Measurements from ENCODE around the gene EEFSEC. TPM values are rescaled to one million over a fixed set of nuclear protein-coding genes. Genes with fewer than 3 reads are reported as not detected.

Gene EEFSEC
- polyA plus RNA-seq, 1 donor = 17.1 TPM

GRCh38 chr3:128390867-128391266, 237.6 kb downstream of the EEFSEC start:
- no peak for DNase-seq (ENCODE audit: low read depth)

- no peak for DNase-seq (ENCODE audit: low read depth)
Measured at GRCh38 chr3:128392021-128392420, 238.7 kb downstream of the EEFSEC start.

- no peak for DNase-seq (ENCODE audit: low read depth)
Measured at GRCh38 chr3:128392818-128393544, 239.7 kb downstream of the EEFSEC start.

GRCh38 chr3:128394033-128394432, 240.8 kb downstream of the EEFSEC start:
- DNase-seq (ENCODE audit: low read depth) = no peak

- DNase-seq (ENCODE audit: low read depth) = no peak
Measured at GRCh38 chr3:128395046-128395445, 241.8 kb downstream of the EEFSEC start.

- DNase-seq (ENCODE audit: low read depth) = peak; percentile 66
Measured at GRCh38 chr3:128395500-128396162, 242.3 kb downstream of the EEFSEC start.

- DNase-seq (ENCODE audit: low read depth) = no peak
Measured at GRCh38 chr3:128397484-128397883, 244.2 kb downstream of the EEFSEC start.

GRCh38 chr3:128398586-128398985, 245.3 kb downstream of the EEFSEC start:
- DNase-seq (ENCODE audit: low read depth) = no peak

GRCh38 chr3:128399221-128399915, 246.1 kb downstream of the EEFSEC start:
- no peak for DNase-seq (ENCODE audit: low read depth)

- DNase-seq (ENCODE audit: low read depth) = no peak
Measured at GRCh38 chr3:128400671-128401070, 247.4 kb downstream of the EEFSEC start.

- no peak for DNase-seq (ENCODE audit: low read depth)
Measured at GRCh38 chr3:128402319-128402718, 249.0 kb downstream of the EEFSEC start.

- DNase-seq (ENCODE audit: low read depth) = no peak
Measured at GRCh38 chr3:128402998-128403397, 249.7 kb downstream of the EEFSEC start.

GRCh38 chr3:128404276-128405068, 251.2 kb downstream of the EEFSEC start:
- no peak for DNase-seq (ENCODE audit: low read depth)

GRCh38 chr3:128405554-128406277, 252.4 kb downstream of the EEFSEC start:
- no peak for DNase-seq (ENCODE audit: low read depth)

GRCh38 chr3:128407247-128407646, 254.0 kb downstream of the EEFSEC start:
- no peak for DNase-seq (ENCODE audit: low read depth)

- DNase-seq (ENCODE audit: low read depth) = no peak
Measured at GRCh38 chr3:128408012-128408692, 254.9 kb downstream of the EEFSEC start.

- no peak for DNase-seq (ENCODE audit: low read depth)
Measured at GRCh38 chr3:128408693-128409623, 255.7 kb downstream of the EEFSEC start.

- no peak for DNase-seq (ENCODE audit: low read depth)
Measured at GRCh38 chr3:128409624-128410581, 256.6 kb downstream of the EEFSEC start.

Measured in forelimb muscle (tissue), 1 donor.